Medulla oblongata (tissue), 1 donor: ENCODE data around the gene ZSCAN12.
"Not testable (repeated sequence)": the region's sequence is repeated elsewhere in the genome, so short reads cannot be mapped to it uniquely, and the experiment has no call there.

Source experiments
- DNase-seq: peaks from one replicate; pipeline ENCODE4 v3.0.0-alpha.2; 2015; ENCODE audit errors: extremely low spot score

Gene ZSCAN12

GRCh38 chr6:28399350-28400121 is at the start of gene ZSCAN12:
Gene ZSCAN12, minus strand, starts transcription at chr6:28399747. Its CDS starts 1,342 bp downstream, at chr6:28398405.
- DNase-seq: peak; percentile 87

GRCh38 chr6:28449056-28449455 is 49.5 kb upstream of the ZSCAN12 start:
- DNase-seq: no peak

- DNase-seq: not testable (repeated sequence)
Observed at GRCh38 chr6:28447512-28447906, 48.0 kb upstream of the ZSCAN12 start.

GRCh38 chr6:28446818-28447511 is 47.4 kb upstream of the ZSCAN12 start:
- no peak for DNase-seq

- DNase-seq: not testable (repeated sequence)
Observed at GRCh38 chr6:28444759-28445158, 45.2 kb upstream of the ZSCAN12 start.

- DNase-seq: peak; percentile 53
Observed at GRCh38 chr6:28443112-28443773, 43.7 kb upstream of the ZSCAN12 start, which contains the start of gene ZSCAN23. Gene ZSCAN23, minus strand, starts transcription at chr6:28443491. Its CDS starts 7,225 bp downstream, at chr6:28436266.

GRCh38 chr6:28442586-28442985 is 43.0 kb upstream of the ZSCAN12 start:
- DNase-seq: no peak

- DNase-seq: no peak
Observed at GRCh38 chr6:28436404-28436803, 36.9 kb upstream of the ZSCAN12 start.

GRCh38 chr6:28433119-28433518 is 33.6 kb upstream of the ZSCAN12 start:
- DNase-seq: no peak

- DNase-seq: no peak
Observed at GRCh38 chr6:28429781-28430180, 30.2 kb upstream of the ZSCAN12 start.

GRCh38 chr6:28425944-28426541 is 26.5 kb upstream of the ZSCAN12 start:
- DNase-seq: no peak

GRCh38 chr6:28424163-28424562 is 24.6 kb upstream of the ZSCAN12 start:
- DNase-seq: no peak

GRCh38 chr6:28423546-28423945 is 24.0 kb upstream of the ZSCAN12 start:
- no peak for DNase-seq

GRCh38 chr6:28413681-28414080 is 14.1 kb upstream of the ZSCAN12 start:
- no peak for DNase-seq

- no peak for DNase-seq
Observed at GRCh38 chr6:28410767-28411166, 11.2 kb upstream of the ZSCAN12 start.

GRCh38 chr6:28408076-28408802 is 8.7 kb upstream of the ZSCAN12 start:
- DNase-seq: no peak

- no peak for DNase-seq
Observed at GRCh38 chr6:28407401-28407800, 7.9 kb upstream of the ZSCAN12 start.

- DNase-seq: not testable (repeated sequence)
Observed at GRCh38 chr6:28403923-28404322, 4.4 kb upstream of the ZSCAN12 start.

GRCh38 chr6:28402197-28402596 is 2.6 kb upstream of the ZSCAN12 start:
- no peak for DNase-seq

GRCh38 chr6:28401172-28401571 is 1.6 kb upstream of the ZSCAN12 start:
- no peak for DNase-seq

- no peak for DNase-seq
Observed at GRCh38 chr6:28400122-28400451, 540 bp upstream of the ZSCAN12 start.

GRCh38 chr6:28395918-28396317 is 3.6 kb downstream of the ZSCAN12 start:
- DNase-seq: no peak
